Thoracic aorta (tissue), 2 donors: ENCODE data around the gene VPS16. TPM values are rescaled to one million over a fixed set of nuclear protein-coding genes. Genes with fewer than 3 reads are reported as not detected.

Experiments
- ATAC-seq: fragments of 150-250 bp; one replicate; pipeline ENCODE4 v1.8.0; 2017; ENCODE audit warnings: low read depth; ENCODE audit not compliant: insufficient number of reproducible peaks, low FRiP score
- DNase-seq: peaks from one replicate; pipeline ENCODE4 v3.0.0-alpha.2; 2020; ENCODE audit warnings: low spot score
- H3K27ac ChIP-seq, 2 donors: fragments of 200-600 bp; sonication (generic); 1 replicate in 1 of 2; 2 replicates in 1 of 2; pipeline ENCODE4 v1.5.1; 2016; ENCODE audit warnings: mild to moderate bottlenecking in 2 of 2, moderate library complexity in 2 of 2
- H3K27me3 ChIP-seq: fragments of 200-600 bp; sonication (generic); replicated peaks from 2 replicates; pipeline ENCODE4 v1.6.0; 2016; ENCODE audit warnings: mild to moderate bottlenecking; ENCODE audit not compliant: insufficient read depth
- H3K36me3 ChIP-seq: fragments of 200-600 bp; sonication (generic); one replicate; pipeline ENCODE4 v1.5.1; 2016
- H3K4me1 ChIP-seq, 2 donors: fragments of 200-600 bp; sonication (generic); 1 replicate in 1 of 2; 2 replicates in 1 of 2; pipeline versions ENCODE4 v1.5.1 to v1.6.0; 2016; ENCODE audit warnings: low read depth in 2 of 2, mild to moderate bottlenecking in 1 of 2; ENCODE audit not compliant: control insufficient read depth in 1 of 2
- H3K4me3 ChIP-seq: fragments of 200-600 bp; sonication (generic); 2 replicates; pipeline ENCODE4 v1.5.1; 2016; ENCODE audit warnings: mild to moderate bottlenecking
- H3K9me3 ChIP-seq: fragments of 200-600 bp; sonication (generic); 2 replicates; pipeline ENCODE4 v1.5.1; 2016
- CTCF ChIP-seq: fragments of 200-600 bp; sonication (generic); IDR thresholded peaks from one replicate; pipeline ENCODE4 v1.5.1; 2019; ENCODE audit warnings: antibody characterized with exemption
- total RNA-seq, 2 donors: library from RNA; depleted of rRNA; stranded (reverse); fragments of >200 nt; gene quantifications; one replicate each; pipeline versions ENCODE4 v1.1.0 to v1.2.3, GENCODE V29; 2016

The VPS16 gene
- total RNA-seq, 2 donors from 2014 or later = 21.8 to 24.2 TPM

GRCh38 chr20:2796011-2796660 lies 44.4 kb upstream of the VPS16 start:
- TF ChIP-seq CTCF = no peak
- H3K36me3 ChIP-seq = no peaks in the 10 kb centered on the region
- H3K4me3 ChIP-seq = no peak overlapping the region
- H3K27ac ChIP-seq = no peak overlapping the region
- no peaks in the 10 kb centered on the region for H3K9me3 ChIP-seq
- ATAC-seq (no peak), DNase-seq (no peak)
- peaks cover 5% of the 10 kb centered on the region for H3K27me3 ChIP-seq
- peaks cover 0 to 10% of the 10 kb centered on the region in 2 donors for H3K4me1 ChIP-seq

- H3K27me3 ChIP-seq = peaks cover 5% of the 10 kb centered on the region
- ATAC-seq = no peak
These were observed 43.2 kb upstream of the VPS16 start for GRCh38 chr20:2797136-2797983.

GRCh38 chr20:2798095-2798805 lies 42.3 kb upstream of the VPS16 start:
- H3K9me3 ChIP-seq = no peaks in the 10 kb centered on the region
- H3K4me3 ChIP-seq = no peak overlapping the region
- no peaks in the 10 kb centered on the region for H3K36me3 ChIP-seq
- no peak for DNase-seq
- no peak for ATAC-seq
- H3K27me3 ChIP-seq = peaks cover 5% of the 10 kb centered on the region
- peaks cover 0 to 10% of the 10 kb centered on the region in 2 donors for H3K4me1 ChIP-seq
- no peak overlapping the region for H3K27ac ChIP-seq
- TF ChIP-seq CTCF = no peak

More at GRCh38 chr20:2797136-2797983, 43.2 kb upstream of the VPS16 start:
- Histone ChIP-seq H3K36me3 (no peaks in the 10 kb centered on the region), H3K4me1 (peaks cover 0 to 10% of the 10 kb centered on the region in 2 donors), H3K4me3 (no peak overlapping the region), H3K27ac (no peak overlapping the region), H3K9me3 (no peaks in the 10 kb centered on the region)
- no peak for DNase-seq
- TF ChIP-seq CTCF = no peak

- DNase-seq (no peak), ATAC-seq (no peak)
- Histone ChIP-seq H3K36me3 (no peaks in the 10 kb centered on the region), H3K4me3 (no peak overlapping the region), H3K4me1 (peaks cover 0 to 10% of the 10 kb centered on the region in 2 donors), H3K27me3 (peaks cover 5% of the 10 kb centered on the region), H3K27ac (no peak overlapping the region), H3K9me3 (no peaks in the 10 kb centered on the region)
- no peak for TF ChIP-seq CTCF
These were observed 41.7 kb upstream of the VPS16 start for GRCh38 chr20:2798814-2799213.

- DNase-seq (no peak), ATAC-seq (no peak)
- H3K9me3 ChIP-seq = no peaks in the 10 kb centered on the region
- H3K27ac ChIP-seq = no peak overlapping the region
- peaks cover 5% of the 10 kb centered on the region for H3K27me3 ChIP-seq
- H3K36me3 ChIP-seq = no peaks in the 10 kb centered on the region
- TF ChIP-seq CTCF = no peak
- H3K4me3 ChIP-seq = peak overlapping the region; percentile 45
- H3K4me1 ChIP-seq = peaks cover 0 to 10% of the 10 kb centered on the region in 2 donors
These were observed 41.3 kb upstream of the VPS16 start for GRCh38 chr20:2799271-2799670.
